ENCODE data around the gene PPP2R5C.

The PPP2R5C gene

DNA sequence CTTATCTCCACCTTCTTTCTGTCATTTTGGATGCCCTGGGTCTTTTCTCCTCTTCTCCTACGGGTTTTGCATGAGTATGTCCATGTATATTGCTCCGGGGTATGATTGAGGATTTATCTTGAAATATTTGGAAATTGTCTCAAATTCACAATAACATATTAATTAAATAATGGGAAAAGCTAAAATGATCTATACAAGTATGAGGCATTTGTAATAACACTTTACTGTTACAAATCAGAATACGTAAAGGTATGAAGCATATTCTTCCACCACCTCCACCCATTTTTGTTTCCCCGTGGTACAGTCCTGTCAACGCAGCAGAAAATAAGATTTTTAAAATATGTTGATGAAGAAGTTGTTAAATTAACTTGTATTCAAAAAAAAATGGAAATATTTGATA lies 91.3 kb downstream of the PPP2R5C start:
- Histone ChIP-seq H3K4me3 (ENCODE audit: low read depth in 1 of 2, low read length in 2 of 2) (no peak overlapping the region), H3K9me3 (ENCODE audit: low read length) (no peaks in the 10 kb centered on the region), H3K36me3 (ENCODE audit: insufficient read depth, low read length) (peaks cover 6% of the 10 kb centered on the region), H3K9ac (ENCODE audit: low read length) (no peak overlapping the region), H3K4me1 (ENCODE audit: insufficient read depth, low read length) (peaks cover 41% of the 10 kb centered on the region), H3K27me3 (ENCODE audit: control insufficient read depth in 1 of 2, insufficient read depth in 2 of 2, low read length in 2 of 2) (no peaks in the 10 kb centered on the region), H3K27ac (ENCODE audit: low read depth, low read length) (no peak overlapping the region)

DNA sequence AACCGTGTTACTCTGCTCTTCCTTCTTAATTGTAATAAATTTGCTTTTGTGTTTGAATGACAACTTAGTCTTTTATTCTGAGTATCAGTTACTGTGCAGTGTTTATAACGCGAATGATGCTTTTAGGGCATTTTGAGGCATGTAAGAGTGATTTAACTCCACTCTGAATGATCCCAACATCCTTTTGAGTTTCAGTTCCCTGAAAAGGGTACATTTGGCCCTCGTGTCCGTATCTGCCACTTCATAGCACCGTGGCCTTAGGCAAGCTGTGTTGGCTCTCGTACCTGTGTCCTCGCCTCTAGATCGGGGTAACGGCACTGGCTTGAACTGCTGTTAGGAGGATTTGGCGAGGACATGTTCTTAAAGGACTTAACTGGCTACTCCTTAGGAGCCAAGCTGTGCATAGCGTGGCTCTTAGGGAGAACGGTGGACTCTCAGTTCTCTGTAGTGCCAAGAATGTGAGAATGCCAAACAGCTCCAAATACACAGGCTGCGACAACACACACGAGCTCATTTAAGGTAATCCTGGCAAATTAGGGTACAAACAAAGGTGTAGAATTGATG lies 92.0 kb downstream of the PPP2R5C start:
- H3K9me3 ChIP-seq (ENCODE audit: low read length): no peaks in the 10 kb centered on the region
- peaks cover 41% of the 10 kb centered on the region for H3K4me1 ChIP-seq (ENCODE audit: insufficient read depth, low read length)
- H3K36me3 ChIP-seq (ENCODE audit: insufficient read depth, low read length): peaks cover 8% of the 10 kb centered on the region
- no peaks in the 10 kb centered on the region for H3K27me3 ChIP-seq (ENCODE audit: control insufficient read depth in 1 of 2, insufficient read depth in 2 of 2, low read length in 2 of 2)
- peak overlapping the region in 1 of 2 donors; percentile 24 for H3K4me3 ChIP-seq (ENCODE audit: low read depth in 1 of 2, low read length in 2 of 2)
- H3K27ac ChIP-seq (ENCODE audit: low read depth, low read length): peak overlapping the region; percentile 27
- no peak overlapping the region for H3K9ac ChIP-seq (ENCODE audit: low read length)

GRCh38 chr14:101854366-101854765 lies 92.9 kb downstream of the PPP2R5C start:
- Histone ChIP-seq H3K4me1 (ENCODE audit: insufficient read depth, low read length) (peaks cover 41% of the 10 kb centered on the region), H3K9me3 (ENCODE audit: low read length) (no peaks in the 10 kb centered on the region), H3K9ac (ENCODE audit: low read length) (no peak overlapping the region), H3K4me3 (ENCODE audit: low read depth in 1 of 2, low read length in 2 of 2) (no peak overlapping the region), H3K27ac (ENCODE audit: low read depth, low read length) (no peak overlapping the region), H3K36me3 (ENCODE audit: insufficient read depth, low read length) (peaks cover 8% of the 10 kb centered on the region), H3K27me3 (ENCODE audit: control insufficient read depth in 1 of 2, insufficient read depth in 2 of 2, low read length in 2 of 2) (no peaks in the 10 kb centered on the region)

GRCh38 chr14:101855958-101856357 lies 94.4 kb downstream of the PPP2R5C start:
- no peak overlapping the region for H3K9ac ChIP-seq (ENCODE audit: low read length)
- H3K36me3 ChIP-seq (ENCODE audit: insufficient read depth, low read length): peaks cover 18% of the 10 kb centered on the region
- peaks cover 30% of the 10 kb centered on the region for H3K4me1 ChIP-seq (ENCODE audit: insufficient read depth, low read length)
- no peak overlapping the region for H3K4me3 ChIP-seq (ENCODE audit: low read depth in 1 of 2, low read length in 2 of 2)
- H3K27me3 ChIP-seq (ENCODE audit: control insufficient read depth in 1 of 2, insufficient read depth in 2 of 2, low read length in 2 of 2): no peaks in the 10 kb centered on the region
- H3K27ac ChIP-seq (ENCODE audit: low read depth, low read length): no peak overlapping the region
- H3K9me3 ChIP-seq (ENCODE audit: low read length): no peaks in the 10 kb centered on the region

DNA sequence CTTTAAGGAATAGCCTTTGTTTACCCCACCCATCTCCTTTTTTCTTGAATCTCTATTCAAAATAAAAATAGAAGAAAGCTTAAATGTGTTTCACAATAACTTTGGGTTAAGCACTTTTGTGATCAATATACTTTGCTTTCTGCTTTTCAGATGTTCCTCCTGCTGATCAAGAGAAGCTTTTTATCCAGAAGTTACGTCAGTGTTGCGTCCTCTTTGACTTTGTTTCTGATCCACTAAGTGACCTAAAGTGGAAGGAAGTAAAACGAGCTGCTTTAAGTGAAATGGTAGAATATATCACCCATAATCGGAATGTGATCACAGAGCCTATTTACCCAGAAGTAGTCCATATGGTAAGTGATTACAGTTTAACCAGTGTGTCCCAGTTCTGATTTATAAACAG lies 95.0 kb downstream of the PPP2R5C start:
- peaks cover 18% of the 10 kb centered on the region for H3K36me3 ChIP-seq (ENCODE audit: insufficient read depth, low read length)
- peaks cover 25% of the 10 kb centered on the region for H3K4me1 ChIP-seq (ENCODE audit: insufficient read depth, low read length)

DNA sequence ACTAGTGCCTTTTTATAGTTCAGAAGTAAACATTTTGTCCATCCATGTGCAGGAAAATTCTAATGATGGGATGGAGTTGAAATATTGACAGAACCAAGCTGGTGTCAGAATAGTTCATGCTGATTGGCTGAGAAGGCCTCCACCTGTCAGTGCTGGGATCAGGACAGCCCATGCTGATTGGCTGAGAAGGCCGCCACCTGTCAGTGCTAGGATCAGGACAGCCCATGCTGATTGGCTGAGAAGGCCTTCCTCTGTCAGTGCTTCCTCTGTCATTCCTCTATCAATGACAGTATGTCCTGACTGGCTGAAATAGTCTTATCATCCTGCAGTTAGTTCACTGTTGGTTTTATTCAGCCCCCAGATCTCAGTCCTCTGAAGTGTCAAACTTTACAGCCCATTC lies 95.7 kb downstream of the PPP2R5C start:
- H3K4me1 ChIP-seq (ENCODE audit: insufficient read depth, low read length): peaks cover 22% of the 10 kb centered on the region
- H3K27ac ChIP-seq (ENCODE audit: low read depth, low read length): no peak overlapping the region
- H3K4me3 ChIP-seq (ENCODE audit: low read depth in 1 of 2, low read length in 2 of 2): no peak overlapping the region
- no peak overlapping the region for H3K9ac ChIP-seq (ENCODE audit: low read length)
- no peaks in the 10 kb centered on the region for H3K27me3 ChIP-seq (ENCODE audit: control insufficient read depth in 1 of 2, insufficient read depth in 2 of 2, low read length in 2 of 2)
- no peaks in the 10 kb centered on the region for H3K9me3 ChIP-seq (ENCODE audit: low read length)
- H3K36me3 ChIP-seq (ENCODE audit: insufficient read depth, low read length): peaks cover 18% of the 10 kb centered on the region

More for the DNA sequence above, 95.0 kb downstream of the PPP2R5C start:
- Histone ChIP-seq H3K9me3 (ENCODE audit: low read length) (no peaks in the 10 kb centered on the region), H3K27ac (ENCODE audit: low read depth, low read length) (no peak overlapping the region), H3K9ac (ENCODE audit: low read length) (no peak overlapping the region), H3K4me3 (ENCODE audit: low read depth in 1 of 2, low read length in 2 of 2) (no peak overlapping the region), H3K27me3 (ENCODE audit: control insufficient read depth in 1 of 2, insufficient read depth in 2 of 2, low read length in 2 of 2) (no peaks in the 10 kb centered on the region)

DNA sequence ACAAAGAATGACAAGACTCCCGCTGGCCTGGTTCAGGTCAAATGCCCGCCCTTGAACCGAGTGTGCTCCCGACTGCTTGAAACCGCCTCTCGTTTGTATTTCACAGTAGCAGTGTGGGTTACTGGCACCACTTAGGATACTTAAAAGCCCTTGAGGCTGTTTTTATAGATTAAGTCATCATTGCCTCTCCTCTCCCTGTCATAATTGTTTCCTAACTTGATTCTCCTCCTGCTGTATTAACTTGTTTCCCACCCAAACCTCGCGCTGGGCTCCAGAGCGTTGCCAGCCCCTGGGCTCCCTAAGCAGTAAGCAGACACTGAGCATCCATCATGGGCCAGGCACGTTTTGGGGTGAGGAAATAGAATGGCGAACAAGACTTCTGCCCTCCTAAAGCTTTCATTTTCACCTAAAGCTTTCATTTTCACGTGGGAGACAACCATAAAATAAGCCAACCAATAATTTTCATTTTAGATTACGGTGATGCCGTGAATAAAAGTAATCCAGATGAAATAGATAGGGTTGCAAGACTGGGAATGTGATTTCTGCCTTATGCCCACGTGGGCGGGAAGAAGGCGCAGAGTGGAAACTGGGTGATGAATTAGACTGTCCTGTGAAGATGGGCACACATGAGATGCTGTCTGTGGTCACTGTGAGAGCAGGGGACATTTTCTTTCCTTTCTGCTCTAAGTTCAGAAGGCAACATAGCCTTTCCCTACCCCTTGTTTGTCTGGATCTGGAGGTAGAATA lies 97.5 kb downstream of the PPP2R5C start:
- Histone ChIP-seq H3K9ac (ENCODE audit: low read length) (no peak overlapping the region), H3K36me3 (ENCODE audit: insufficient read depth, low read length) (peaks cover 18% of the 10 kb centered on the region), H3K4me1 (ENCODE audit: insufficient read depth, low read length) (peaks cover 13% of the 10 kb centered on the region), H3K9me3 (ENCODE audit: low read length) (no peaks in the 10 kb centered on the region), H3K27ac (ENCODE audit: low read depth, low read length) (no peak overlapping the region), H3K27me3 (ENCODE audit: control insufficient read depth in 1 of 2, insufficient read depth in 2 of 2, low read length in 2 of 2) (no peaks in the 10 kb centered on the region), H3K4me3 (ENCODE audit: low read depth in 1 of 2, low read length in 2 of 2) (no peak overlapping the region)

DNA sequence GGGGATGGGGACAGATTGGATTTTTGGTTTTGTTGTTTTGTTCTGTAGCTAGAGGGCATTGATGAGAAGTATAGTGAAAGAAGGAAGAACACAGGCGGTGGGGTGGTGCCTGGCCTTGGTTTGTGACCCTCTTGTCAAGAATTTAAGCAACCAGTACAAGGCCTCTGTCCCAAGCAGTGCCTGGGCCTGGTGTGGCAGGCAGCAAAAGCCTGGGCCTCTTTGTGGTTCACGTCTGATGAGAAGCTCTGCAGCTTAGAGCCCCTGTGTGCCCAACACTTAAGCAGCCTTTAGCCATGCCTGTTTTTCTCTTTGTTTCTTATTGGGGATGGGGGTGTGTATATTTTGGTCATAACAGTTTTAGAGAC lies 98.0 kb downstream of the PPP2R5C start:
- Histone ChIP-seq H3K36me3 (ENCODE audit: insufficient read depth, low read length) (peaks cover 18% of the 10 kb centered on the region), H3K9me3 (ENCODE audit: low read length) (no peaks in the 10 kb centered on the region), H3K4me3 (ENCODE audit: low read depth in 1 of 2, low read length in 2 of 2) (no peak overlapping the region), H3K27ac (ENCODE audit: low read depth, low read length) (no peak overlapping the region), H3K9ac (ENCODE audit: low read length) (no peak overlapping the region), H3K27me3 (ENCODE audit: control insufficient read depth in 1 of 2, insufficient read depth in 2 of 2, low read length in 2 of 2) (no peaks in the 10 kb centered on the region), H3K4me1 (ENCODE audit: insufficient read depth, low read length) (peaks cover 8% of the 10 kb centered on the region)

- H3K36me3 ChIP-seq (ENCODE audit: insufficient read depth, low read length): peaks cover 18% of the 10 kb centered on the region
- peaks cover 8% of the 10 kb centered on the region for H3K4me1 ChIP-seq (ENCODE audit: insufficient read depth, low read length)
- H3K27ac ChIP-seq (ENCODE audit: low read depth, low read length): no peak overlapping the region
Observed at GRCh38 chr14:101859958-101860357, 98.4 kb downstream of the PPP2R5C start.

GRCh38 chr14:101861464-101861863 lies 100.0 kb downstream of the PPP2R5C start:
- Histone ChIP-seq H3K27ac (ENCODE audit: low read depth, low read length) (no peak overlapping the region), H3K27me3 (ENCODE audit: control insufficient read depth in 1 of 2, insufficient read depth in 2 of 2, low read length in 2 of 2) (no peaks in the 10 kb centered on the region), H3K36me3 (ENCODE audit: insufficient read depth, low read length) (peaks cover 18% of the 10 kb centered on the region), H3K9ac (ENCODE audit: low read length) (no peak overlapping the region), H3K4me3 (ENCODE audit: low read depth in 1 of 2, low read length in 2 of 2) (no peak overlapping the region), H3K4me1 (ENCODE audit: insufficient read depth, low read length) (no peaks in the 10 kb centered on the region), H3K9me3 (ENCODE audit: low read length) (no peaks in the 10 kb centered on the region)

More at GRCh38 chr14:101859958-101860357, 98.4 kb downstream of the PPP2R5C start:
- Histone ChIP-seq H3K27me3 (ENCODE audit: control insufficient read depth in 1 of 2, insufficient read depth in 2 of 2, low read length in 2 of 2) (no peaks in the 10 kb centered on the region), H3K4me3 (ENCODE audit: low read depth in 1 of 2, low read length in 2 of 2) (no peak overlapping the region), H3K9me3 (ENCODE audit: low read length) (no peaks in the 10 kb centered on the region), H3K9ac (ENCODE audit: low read length) (no peak overlapping the region)

GRCh38 chr14:101862177-101862576 lies 100.7 kb downstream of the PPP2R5C start:
- no peak overlapping the region for H3K9ac ChIP-seq (ENCODE audit: low read length)
- H3K4me1 ChIP-seq (ENCODE audit: insufficient read depth, low read length): no peaks in the 10 kb centered on the region
- H3K36me3 ChIP-seq (ENCODE audit: insufficient read depth, low read length): peaks cover 17% of the 10 kb centered on the region
- H3K9me3 ChIP-seq (ENCODE audit: low read length): no peaks in the 10 kb centered on the region
- H3K27me3 ChIP-seq (ENCODE audit: control insufficient read depth in 1 of 2, insufficient read depth in 2 of 2, low read length in 2 of 2): no peaks in the 10 kb centered on the region
- no peak overlapping the region for H3K27ac ChIP-seq (ENCODE audit: low read depth, low read length)
- H3K4me3 ChIP-seq (ENCODE audit: low read depth in 1 of 2, low read length in 2 of 2): no peak overlapping the region

DNA sequence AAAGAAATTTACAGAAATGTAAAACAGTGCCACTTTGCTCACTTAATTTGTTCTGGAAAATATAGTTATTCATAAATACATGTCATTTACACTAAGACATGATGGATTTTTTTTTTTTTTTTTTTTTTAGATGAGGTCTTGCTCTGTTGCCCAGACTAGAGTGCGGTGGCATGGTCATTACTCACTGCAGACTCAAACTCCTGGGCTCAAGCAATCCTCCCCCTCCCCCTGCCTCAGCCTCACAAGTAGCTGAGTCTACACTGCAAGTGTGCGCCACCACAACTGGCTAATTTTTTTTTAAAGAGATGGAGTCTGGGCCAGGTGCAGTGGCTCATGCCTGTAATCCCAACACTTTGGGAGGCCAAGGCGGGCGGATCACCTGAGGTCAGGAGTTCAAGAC lies 101.2 kb downstream of the PPP2R5C start:
- H3K4me3 ChIP-seq (ENCODE audit: low read depth in 1 of 2, low read length in 2 of 2): no peak overlapping the region
- no peaks in the 10 kb centered on the region for H3K4me1 ChIP-seq (ENCODE audit: insufficient read depth, low read length)
- no peak overlapping the region for H3K27ac ChIP-seq (ENCODE audit: low read depth, low read length)
- no peaks in the 10 kb centered on the region for H3K27me3 ChIP-seq (ENCODE audit: control insufficient read depth in 1 of 2, insufficient read depth in 2 of 2, low read length in 2 of 2)
- no peak overlapping the region for H3K9ac ChIP-seq (ENCODE audit: low read length)
- H3K9me3 ChIP-seq (ENCODE audit: low read length): no peaks in the 10 kb centered on the region
- H3K36me3 ChIP-seq (ENCODE audit: insufficient read depth, low read length): peaks cover 12% of the 10 kb centered on the region

Measured in muscle layer of colon (tissue), 2 donors.